ENCODE data around the gene TRIM23.
"Not testable (repeated sequence)": the region's sequence is repeated elsewhere in the genome, so short reads cannot be mapped to it uniquely, and the experiment has no call there.

The TRIM23 gene

DNA sequence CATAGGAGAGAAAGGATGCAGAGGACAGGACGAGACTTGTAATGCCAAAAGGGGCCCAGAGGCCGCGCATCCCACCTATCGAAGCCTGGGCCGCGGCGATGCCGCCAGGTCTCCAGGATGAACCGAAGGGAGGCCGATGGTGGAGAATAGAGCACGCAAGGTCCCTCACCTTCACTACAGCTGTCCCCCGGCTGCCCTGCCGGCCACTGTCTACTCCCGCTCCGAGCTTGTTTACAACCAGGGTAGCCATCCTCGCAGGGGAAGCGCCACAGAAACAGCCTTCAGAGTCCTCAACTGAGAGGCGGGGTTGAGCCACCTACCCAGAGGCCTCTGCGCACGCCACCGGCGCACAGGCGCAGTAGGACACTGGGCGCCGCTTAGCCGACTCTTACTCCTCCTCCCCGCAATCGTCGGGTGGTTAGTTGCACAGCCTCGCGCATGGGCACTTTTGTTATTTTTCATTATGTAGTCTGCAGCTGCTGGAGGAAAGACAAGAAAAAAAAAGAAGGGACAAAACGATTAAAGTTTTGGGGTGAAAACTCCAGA lies at the start of gene TRIM23:
Gene TRIM23, minus strand, starts transcription at position 309 of the 546 bp plus-strand sequence. Its CDS starts 59 bp downstream, at position 250.
- peak; percentile 96 for DNase-seq (ENCODE audit: low read depth, low spot score)

- DNase-seq (ENCODE audit: low read depth, low spot score): no peak
Observed at GRCh38 chr5:65672796-65673195, 48.7 kb upstream of the TRIM23 start.

GRCh38 chr5:65668696-65669095 lies 44.6 kb upstream of the TRIM23 start:
- no peak for DNase-seq (ENCODE audit: low read depth, low spot score)

DNA sequence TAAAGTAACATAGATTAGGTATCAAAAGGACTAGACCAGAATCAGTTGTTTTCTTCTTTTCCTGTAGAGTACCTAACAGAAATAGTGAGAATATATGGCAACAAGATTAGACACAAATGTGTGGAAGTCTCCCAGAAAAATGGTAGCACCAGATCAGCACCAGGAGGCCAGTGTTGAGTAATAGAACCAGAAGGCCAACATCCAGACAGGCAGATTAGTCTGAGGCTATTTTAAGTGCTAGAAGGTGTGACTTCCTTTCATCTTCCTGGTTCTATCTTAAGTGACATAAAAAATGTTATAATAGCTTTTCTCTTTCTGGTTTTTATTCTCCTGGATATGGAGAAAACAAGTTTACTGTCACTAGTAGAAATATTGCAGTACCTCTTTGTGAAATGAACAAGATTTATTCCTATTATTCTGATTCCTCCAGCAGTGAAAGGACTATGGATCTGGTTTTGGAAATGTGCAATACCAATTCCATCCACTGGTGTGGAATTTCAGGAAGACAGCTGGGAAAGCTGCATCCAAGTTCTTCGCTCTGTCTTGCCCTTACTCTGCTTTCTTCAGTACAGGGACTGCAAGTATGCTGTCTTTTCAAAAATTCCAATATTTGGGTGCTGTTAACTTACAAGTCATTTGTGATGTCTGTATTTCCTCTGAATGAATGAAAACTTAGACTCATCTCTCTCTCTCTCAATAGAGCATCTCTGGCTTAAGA lies 39.8 kb upstream of the TRIM23 start:
- DNase-seq (ENCODE audit: low read depth, low spot score): peak; percentile 21

DNA sequence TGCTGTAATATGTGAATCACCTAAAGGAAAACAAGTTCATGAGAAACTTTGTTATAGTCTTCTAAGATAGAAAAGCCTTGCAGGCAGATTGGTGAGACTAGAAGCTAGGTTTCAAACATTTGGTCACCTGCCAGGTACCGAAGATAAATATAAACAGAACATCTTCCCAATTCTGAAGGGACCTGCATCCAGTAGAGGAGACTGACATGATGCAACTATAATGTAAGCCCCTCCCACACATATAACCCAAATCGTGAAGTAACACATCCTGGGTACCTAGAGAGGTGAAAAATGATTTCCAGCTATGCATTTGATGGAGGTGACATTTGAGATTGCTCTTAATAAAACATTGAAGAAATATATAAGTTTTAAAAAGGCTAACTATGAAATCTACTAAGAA lies 30.6 kb upstream of the TRIM23 start:
- no peak for DNase-seq (ENCODE audit: low read depth, low spot score)

DNA sequence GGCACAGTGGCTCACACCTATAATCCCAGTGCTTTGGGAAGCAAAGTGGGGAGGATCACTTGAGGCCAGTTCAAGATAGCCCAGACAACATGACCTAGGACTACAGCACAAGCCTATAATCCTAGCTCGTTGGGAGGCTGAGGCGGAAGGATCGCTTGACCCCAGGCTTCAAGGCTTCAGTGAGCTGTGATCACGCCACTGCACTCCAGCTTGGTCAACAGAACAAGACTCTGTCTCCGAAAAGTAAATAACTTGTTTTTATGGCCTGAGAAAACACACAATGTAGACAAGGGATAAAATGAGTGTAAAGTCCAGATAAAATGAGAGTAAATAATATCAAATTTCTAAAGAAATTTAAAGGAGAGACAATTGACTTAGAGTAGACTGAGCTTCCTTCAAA lies 27.0 kb upstream of the TRIM23 start:
- DNase-seq (ENCODE audit: low read depth, low spot score): no peak

GRCh38 chr5:65647941-65648340 lies 23.8 kb upstream of the TRIM23 start:
- DNase-seq (ENCODE audit: low read depth, low spot score): no peak

DNA sequence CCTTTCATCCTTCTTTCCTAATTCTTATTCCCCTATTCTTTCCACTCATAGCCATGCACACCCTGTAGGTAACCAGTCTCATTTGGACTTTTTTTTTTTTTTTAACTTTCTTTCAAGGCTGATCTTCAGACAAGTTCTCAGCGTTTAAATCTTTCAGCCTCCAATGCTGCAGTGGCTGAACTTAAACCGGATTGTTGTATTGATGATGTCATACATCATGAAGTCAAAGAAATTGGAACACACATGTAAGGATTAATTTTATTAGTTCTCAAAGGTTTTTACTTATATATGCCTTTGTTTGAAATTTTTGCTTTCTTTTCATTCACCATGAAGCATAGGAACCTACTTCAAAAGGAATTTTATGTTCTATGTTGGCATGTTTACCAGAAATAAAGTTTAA lies 22.8 kb upstream of the TRIM23 start:
- DNase-seq (ENCODE audit: low read depth, low spot score): no peak

DNA sequence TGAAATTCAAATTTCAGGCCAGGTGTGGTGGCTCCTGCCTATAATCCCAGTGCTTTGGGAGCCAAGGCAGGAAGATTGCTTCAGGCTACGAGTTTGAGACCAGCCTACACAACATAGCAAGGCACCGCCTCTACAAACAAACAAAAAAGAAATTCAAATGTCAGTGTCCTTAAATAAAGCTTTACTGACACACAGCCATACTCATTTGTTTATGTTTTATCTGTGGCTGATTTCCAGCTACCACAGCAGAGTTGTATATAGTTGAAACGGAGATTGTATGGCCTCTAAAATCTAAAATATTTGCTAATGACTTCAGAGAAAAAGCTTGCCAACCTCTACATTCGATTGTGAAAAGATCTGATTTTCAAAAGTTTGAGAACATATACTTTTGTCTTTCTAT lies 16.1 kb upstream of the TRIM23 start:
- DNase-seq (ENCODE audit: low read depth, low spot score): peak; percentile 18

GRCh38 chr5:65630981-65631380 lies 6.8 kb upstream of the TRIM23 start:
- DNase-seq (ENCODE audit: low read depth, low spot score): no peak

DNA sequence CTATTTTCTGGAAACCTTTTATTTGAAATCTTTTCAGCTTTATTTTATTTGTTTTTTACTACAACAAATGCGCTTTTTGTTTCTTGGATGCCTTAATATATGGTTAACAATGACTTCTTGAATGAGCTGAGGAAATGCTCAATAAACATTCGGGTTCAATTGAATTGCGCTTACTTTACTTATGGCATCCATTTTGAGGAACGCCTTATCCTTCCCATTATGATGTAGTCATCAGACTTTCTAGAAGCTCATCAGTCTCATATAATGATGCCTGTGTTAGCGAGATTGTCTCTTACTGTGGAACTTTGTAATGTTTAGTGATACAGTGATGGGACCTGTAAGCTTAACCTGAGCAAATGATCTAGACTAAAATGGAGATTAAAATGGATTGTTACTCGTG lies 1.6 kb upstream of the TRIM23 start:
- no peak for DNase-seq (ENCODE audit: low read depth, low spot score)

GRCh38 chr5:65624571-65625555 lies 730 bp upstream of the TRIM23 start, which contains the start of the genes SHLD3 and TRAPPC13:
Gene SHLD3 (plus strand): TSS chr5:65625027. CDS start chr5:65629588, 4,561 bp downstream.
Gene TRAPPC13 (plus strand): TSS chr5:65625027. CDS start chr5:65625061, 34 bp downstream.
- peak; percentile 96 for DNase-seq (ENCODE audit: low read depth, low spot score)

- DNase-seq (ENCODE audit: low read depth, low spot score): no peak
Observed at GRCh38 chr5:65623482-65623881, 651 bp downstream of the TRIM23 start.

- DNase-seq (ENCODE audit: low read depth, low spot score): not testable (repeated sequence)
Observed at GRCh38 chr5:65621961-65622360, 2.2 kb downstream of the TRIM23 start.

DNA sequence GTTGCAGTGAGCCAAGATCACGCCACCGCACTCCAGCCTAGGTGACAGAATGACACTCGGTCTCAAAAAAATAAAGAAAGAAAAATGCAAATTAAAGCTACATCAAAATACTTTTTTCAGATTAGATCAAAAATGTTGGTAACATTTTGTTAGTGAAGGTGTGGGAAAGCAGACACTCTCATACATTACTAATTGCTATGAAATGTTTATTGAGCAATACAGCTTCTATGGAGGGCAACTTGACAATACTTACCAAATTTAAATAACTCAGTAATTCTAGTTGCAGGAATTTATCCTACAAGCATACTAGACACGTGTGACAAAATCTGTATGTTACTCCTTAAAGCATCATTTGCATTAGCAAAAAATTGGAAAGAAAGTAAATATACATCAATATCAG lies 4.1 kb downstream of the TRIM23 start:
- no peak for DNase-seq (ENCODE audit: low read depth, low spot score)

- DNase-seq (ENCODE audit: low read depth, low spot score): no peak
Observed at GRCh38 chr5:65612298-65612907, 11.7 kb downstream of the TRIM23 start.

- no peak for DNase-seq (ENCODE audit: low read depth, low spot score)
Observed at GRCh38 chr5:65611524-65611923, 12.6 kb downstream of the TRIM23 start.

- not testable (repeated sequence) for DNase-seq (ENCODE audit: low read depth, low spot score)
Observed at GRCh38 chr5:65601761-65602160, 22.4 kb downstream of the TRIM23 start.

GRCh38 chr5:65588694-65589093 lies 35.4 kb downstream of the TRIM23 start:
- DNase-seq (ENCODE audit: low read depth, low spot score): no peak

GRCh38 chr5:65577141-65577540 lies 47.0 kb downstream of the TRIM23 start:
- no peak for DNase-seq (ENCODE audit: low read depth, low spot score)

- DNase-seq (ENCODE audit: low read depth, low spot score): no peak
Observed at GRCh38 chr5:65570598-65571226, 53.4 kb downstream of the TRIM23 start.
